Measurements from ENCODE around the gene RNF114.

GRCh38 chr20:49886571-49887213 lies 49.5 kb upstream of the RNF114 start:
- TF ChIP-seq SMC3 (conservative IDR thresholded peaks at IDR 0.05; ENCODE audit: poor library complexity), result no peak
- TF ChIP-seq, protein P1, sequence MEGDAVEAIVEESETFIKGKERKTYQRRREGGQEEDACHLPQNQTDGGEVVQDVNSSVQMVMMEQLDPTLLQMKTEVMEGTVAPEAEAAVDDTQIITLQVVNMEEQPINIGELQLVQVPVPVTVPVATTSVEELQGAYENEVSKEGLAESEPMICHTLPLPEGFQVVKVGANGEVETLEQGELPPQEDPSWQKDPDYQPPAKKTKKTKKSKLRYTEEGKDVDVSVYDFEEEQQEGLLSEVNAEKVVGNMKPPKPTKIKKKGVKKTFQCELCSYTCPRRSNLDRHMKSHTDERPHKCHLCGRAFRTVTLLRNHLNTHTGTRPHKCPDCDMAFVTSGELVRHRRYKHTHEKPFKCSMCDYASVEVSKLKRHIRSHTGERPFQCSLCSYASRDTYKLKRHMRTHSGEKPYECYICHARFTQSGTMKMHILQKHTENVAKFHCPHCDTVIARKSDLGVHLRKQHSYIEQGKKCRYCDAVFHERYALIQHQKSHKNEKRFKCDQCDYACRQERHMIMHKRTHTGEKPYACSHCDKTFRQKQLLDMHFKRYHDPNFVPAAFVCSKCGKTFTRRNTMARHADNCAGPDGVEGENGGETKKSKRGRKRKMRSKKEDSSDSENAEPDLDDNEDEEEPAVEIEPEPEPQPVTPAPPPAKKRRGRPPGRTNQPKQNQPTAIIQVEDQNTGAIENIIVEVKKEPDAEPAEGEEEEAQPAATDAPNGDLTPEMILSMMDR (IDR thresholded peaks at IDR 0.05; ENCODE audit: poor library complexity, severe bottlenecking), result no peak
- TF ChIP-seq POLR2AphosphoS5 (IDR thresholded peaks at IDR 0.05), result no peak
- TF ChIP-seq MXI1 (conservative IDR thresholded peaks at IDR 0.05; ENCODE audit: poor library complexity, severe bottlenecking), result no peak
- TF ChIP-seq EZH2 (IDR thresholded peaks at IDR 0.05; ENCODE audit: borderline replicate concordance, insufficient read depth, low read length, poor library complexity, severe bottlenecking), result no peak
- no peak for TF ChIP-seq EP300 (conservative IDR thresholded peaks at IDR 0.05; ENCODE audit: poor library complexity, severe bottlenecking)
